ENCODE measurements around the gene KRTAP4-8.
"Not testable (repeated sequence)": the region's sequence is repeated elsewhere in the genome, so short reads cannot be mapped to it uniquely, and the experiment has no call there.

KRTAP4-8 gene

DNA sequence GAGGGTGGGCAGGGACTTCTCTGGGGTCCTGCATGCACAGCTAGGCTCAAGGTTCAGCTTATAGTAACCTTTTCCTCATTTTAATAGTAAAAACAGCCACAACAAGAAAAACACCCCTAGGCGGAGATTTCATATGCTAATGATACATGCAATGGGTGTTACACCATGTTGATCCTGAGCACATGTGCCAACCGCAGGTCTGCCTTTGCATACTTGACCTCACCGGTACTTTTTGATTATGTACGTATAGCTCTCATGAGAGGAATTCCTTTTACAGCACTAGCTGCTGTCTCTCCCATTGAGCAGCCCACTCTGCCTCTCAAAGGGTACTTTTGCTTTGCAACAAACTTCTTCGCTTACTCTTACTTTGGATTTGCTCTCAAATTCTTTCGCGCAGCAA, 1.9 kb downstream of the KRTAP4-8 start:
- Mint-ChIP-seq H3K4me3 (no peak overlapping the region), H3K27ac (no peak overlapping the region), H3K9me3 (no peaks in the 10 kb centered on the region), H3K27me3 (peaks cover 6% of the 10 kb centered on the region), H3K36me3 (peaks cover 2% of the 10 kb centered on the region), H3K4me1 (peaks cover 13% of the 10 kb centered on the region)

DNA sequence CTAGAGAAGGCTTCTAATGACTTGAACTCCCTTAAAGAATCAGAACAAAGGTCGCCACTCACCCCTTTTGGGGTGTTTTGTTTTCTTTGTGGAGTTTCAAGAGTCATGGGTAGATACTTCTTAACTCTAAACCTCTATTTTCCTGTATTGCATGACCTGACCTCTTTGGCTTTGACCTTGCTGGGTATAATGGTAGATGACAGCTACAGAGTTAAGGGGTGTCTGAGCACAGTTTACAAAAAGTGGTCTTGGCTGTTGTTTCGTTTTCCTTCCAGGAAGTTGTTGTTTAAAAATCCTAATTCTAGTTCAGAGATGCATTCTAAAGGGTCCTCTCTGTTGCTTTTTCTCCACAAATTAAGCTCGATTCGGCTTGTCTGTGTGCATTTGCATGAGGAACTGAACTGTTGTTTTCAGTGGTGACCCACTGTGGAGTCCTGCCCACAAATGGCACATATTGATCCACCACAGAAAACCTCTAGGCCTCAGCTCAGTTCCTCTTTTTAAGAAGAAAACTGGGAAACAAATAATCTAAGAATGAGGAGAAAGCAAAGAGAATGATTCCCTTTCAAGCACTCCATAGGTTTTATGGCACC, 9.1 kb downstream of the KRTAP4-8 start:
- H3K4me1 Mint-ChIP-seq = not testable (repeated sequence)

DNA sequence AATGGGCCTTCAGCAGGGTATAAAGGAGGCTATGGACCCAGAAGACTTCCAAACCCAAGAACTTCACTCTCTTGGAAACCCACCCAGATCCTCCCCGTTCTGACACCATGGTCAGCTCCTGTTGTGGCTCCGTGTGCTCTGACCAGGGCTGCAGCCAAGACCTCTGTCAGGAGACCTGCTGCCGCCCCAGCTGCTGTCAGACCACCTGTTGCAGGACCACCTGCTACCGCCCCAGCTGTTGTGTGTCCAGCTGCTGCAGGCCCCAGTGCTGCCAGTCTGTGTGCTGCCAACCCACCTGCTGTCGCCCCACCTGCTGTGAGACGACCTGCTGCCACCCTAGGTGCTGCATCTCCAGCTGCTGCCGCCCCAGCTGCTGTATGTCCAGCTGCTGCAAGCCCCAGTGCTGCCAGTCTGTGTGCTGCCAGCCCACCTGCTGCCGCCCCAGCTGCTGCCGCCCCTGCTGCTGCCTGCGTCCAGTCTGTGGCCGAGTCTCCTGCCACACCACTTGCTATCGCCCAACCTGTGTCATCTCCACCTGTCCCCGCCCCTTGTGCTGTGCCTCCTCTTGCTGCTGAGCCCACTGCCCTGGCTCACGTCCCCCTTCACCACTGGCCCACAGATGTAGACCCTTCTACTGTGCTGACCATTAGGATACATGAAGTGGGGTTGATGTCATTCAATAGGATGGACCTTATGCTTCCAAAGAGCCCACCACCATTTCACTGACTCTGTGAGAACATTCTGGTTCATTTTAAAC, 13.7 kb downstream of the KRTAP4-8 start, which contains the start of gene KRTAP4-7:
Gene KRTAP4-7, plus strand, starts transcription at position 51 of the 757 bp plus-strand sequence. Its CDS starts 57 bp downstream, at position 108.
- not testable (repeated sequence) for H3K4me1 Mint-ChIP-seq, H3K4me3 Mint-ChIP-seq, H3K27ac Mint-ChIP-seq, H3K9me3 Mint-ChIP-seq, H3K27me3 Mint-ChIP-seq, H3K36me3 Mint-ChIP-seq

More for the DNA sequence above, 9.1 kb downstream of the KRTAP4-8 start:
- H3K4me3 Mint-ChIP-seq, H3K9me3 Mint-ChIP-seq, H3K27me3 Mint-ChIP-seq, H3K36me3 Mint-ChIP-seq, H3K27ac Mint-ChIP-seq: not testable (repeated sequence)

DNA sequence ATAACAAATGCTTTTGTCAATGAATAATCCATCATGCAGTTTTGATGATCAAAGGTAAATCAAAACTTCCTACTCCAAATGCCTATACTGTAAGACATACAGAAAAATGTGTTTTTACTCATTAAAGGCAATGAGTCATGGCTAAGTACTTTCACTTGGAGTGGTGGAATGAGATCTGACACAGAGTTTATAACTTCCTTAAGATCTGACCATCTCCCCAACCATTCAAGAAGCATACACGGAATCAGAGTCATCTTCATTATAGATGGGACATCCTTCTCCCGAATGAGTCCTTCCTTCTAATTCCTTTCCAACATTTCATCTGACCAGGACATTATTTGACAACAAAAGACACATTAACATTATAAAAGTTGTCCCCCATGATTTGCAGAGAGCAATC, 14.5 kb downstream of the KRTAP4-8 start:
- H3K4me1 Mint-ChIP-seq, H3K36me3 Mint-ChIP-seq, H3K27me3 Mint-ChIP-seq, H3K4me3 Mint-ChIP-seq, H3K27ac Mint-ChIP-seq, H3K9me3 Mint-ChIP-seq: not testable (repeated sequence)

DNA sequence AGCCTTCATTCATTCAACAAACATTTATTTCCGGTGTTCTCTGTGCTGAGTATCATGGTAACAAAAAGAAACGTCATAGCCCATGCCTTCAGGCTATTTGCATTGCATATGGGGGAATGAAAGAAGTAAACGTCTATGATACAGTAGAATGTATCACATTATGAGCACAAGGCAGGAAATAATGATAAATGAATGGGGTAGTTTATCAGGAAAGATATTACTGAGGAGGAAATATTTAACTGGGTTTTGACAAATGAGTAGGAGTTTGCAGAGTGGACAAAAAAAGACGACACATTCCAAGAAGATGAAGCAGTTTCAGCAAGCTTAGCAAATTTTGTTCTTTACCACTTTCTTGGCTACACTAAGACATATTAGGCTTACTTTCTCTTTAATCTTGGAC, 15.3 kb downstream of the KRTAP4-8 start:
- H3K9me3 Mint-ChIP-seq = no peaks in the 10 kb centered on the region
- H3K27ac Mint-ChIP-seq = no peak overlapping the region
- no peaks in the 10 kb centered on the region for H3K4me1 Mint-ChIP-seq
- H3K36me3 Mint-ChIP-seq = no peaks in the 10 kb centered on the region
- H3K4me3 Mint-ChIP-seq = no peak overlapping the region
- peaks cover 1% of the 10 kb centered on the region for H3K27me3 Mint-ChIP-seq

DNA sequence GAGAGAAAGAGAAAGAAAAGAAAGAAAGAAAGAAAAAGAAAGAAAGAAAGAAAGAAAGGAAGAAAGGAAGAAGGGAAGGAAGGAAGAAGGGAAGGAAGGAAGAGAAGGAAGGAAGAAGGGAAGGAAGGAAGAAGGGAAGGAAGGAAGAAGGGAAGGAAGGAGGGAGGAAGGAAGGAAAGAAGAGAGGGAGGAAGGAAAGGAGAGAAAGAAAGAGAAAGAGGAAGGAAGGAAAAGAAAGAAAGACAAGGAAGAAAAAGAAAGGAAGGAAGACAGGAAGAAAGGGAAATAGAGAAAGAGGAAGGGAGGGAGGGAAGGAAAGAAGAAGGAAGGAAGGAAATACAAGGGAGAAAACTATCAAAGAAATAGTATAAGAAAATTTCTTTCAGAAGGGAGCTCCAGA, 21.2 kb downstream of the KRTAP4-8 start:
- Mint-ChIP-seq H3K36me3 (peaks cover 3% of the 10 kb centered on the region), H3K27me3 (peaks cover 11% of the 10 kb centered on the region)

DNA sequence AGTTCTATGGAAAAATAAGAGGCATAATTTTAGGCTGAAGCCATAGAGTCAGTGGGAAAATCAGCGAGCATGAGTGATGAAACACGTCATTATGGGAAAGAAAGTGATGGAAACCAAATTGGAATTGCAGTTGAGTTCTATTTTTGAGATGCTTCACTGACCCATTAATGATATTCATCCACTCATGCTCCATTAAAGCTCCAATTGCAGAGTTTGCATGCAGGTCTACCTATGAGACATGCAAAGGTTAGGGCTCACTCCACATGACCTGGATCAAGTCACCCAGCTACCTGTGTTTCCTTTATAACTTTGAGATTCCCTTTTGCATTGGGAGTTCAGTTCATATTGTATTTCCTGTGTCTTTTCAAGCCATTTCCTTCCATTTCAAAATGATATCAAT, 24.3 kb downstream of the KRTAP4-8 start:
- Mint-ChIP-seq H3K36me3 (peaks cover 3% of the 10 kb centered on the region), H3K9me3 (no peaks in the 10 kb centered on the region), H3K4me3 (no peak overlapping the region), H3K4me1 (no peaks in the 10 kb centered on the region), H3K27ac (no peak overlapping the region), H3K27me3 (peaks cover 11% of the 10 kb centered on the region)

More for the DNA sequence above, 21.2 kb downstream of the KRTAP4-8 start:
- H3K4me3 Mint-ChIP-seq = no peak overlapping the region
- no peaks in the 10 kb centered on the region for H3K9me3 Mint-ChIP-seq
- no peaks in the 10 kb centered on the region for H3K4me1 Mint-ChIP-seq
- H3K27ac Mint-ChIP-seq = no peak overlapping the region

DNA sequence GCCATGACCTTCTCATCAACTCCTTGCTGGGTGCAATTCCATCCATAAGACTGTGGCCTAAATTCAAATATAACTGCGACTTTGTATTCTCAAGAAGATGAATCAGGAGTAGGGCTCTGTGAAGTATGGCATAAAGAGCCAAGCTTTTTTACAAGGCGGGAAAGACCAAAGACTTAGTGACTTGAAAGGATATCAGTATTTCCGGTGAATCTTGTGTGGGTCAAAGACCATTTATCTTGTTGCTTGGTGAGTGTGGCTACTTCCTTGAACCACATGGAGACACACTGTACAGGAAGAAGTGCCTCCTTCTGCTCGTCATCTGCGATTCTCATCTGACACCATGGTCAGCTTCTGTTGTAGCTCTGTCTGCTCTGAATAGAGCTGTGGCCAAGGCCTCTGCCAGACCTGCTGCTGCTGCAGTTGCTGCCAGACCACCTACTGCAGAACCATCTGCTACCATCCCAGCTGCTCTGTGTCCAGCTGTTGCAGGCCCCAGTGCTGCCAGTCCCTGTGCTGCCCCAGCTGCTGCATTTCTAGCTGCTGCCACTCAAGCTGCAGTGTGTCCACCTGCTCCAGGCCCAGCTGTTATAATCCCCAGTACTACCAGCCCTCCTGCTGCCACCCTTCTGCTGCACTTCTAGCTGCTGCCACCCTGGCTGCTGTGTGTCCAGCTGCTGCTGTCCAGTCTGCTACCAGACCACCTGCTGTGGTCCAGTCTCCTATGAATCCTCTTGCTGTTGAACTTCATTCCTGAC, 26.2 kb downstream of the KRTAP4-8 start:
- Mint-ChIP-seq H3K4me3 (no peak overlapping the region), H3K4me1 (no peaks in the 10 kb centered on the region), H3K9me3 (no peaks in the 10 kb centered on the region), H3K27ac (no peak overlapping the region), H3K36me3 (peaks cover 3% of the 10 kb centered on the region), H3K27me3 (peaks cover 10% of the 10 kb centered on the region)

DNA sequence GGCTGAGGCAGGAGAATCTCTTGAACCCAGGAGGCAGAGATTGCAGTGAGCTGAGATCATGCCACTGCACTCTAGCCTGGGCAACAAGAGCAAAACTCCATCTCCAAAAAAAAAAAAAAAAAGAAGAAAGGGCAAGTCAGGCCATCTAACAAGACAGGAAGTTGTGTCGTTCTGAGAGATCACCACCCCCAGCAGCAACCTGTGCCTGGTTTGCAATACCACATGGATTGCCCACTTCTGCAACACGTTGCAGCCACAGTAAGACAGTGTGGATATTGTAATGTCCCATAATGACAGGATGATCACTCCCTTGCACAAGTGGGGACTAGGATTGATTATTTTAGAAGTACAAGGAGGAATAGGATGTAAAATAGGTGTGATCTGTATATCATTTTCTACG, 28.9 kb downstream of the KRTAP4-8 start:
- no peaks in the 10 kb centered on the region for H3K27me3 Mint-ChIP-seq
- no peaks in the 10 kb centered on the region for H3K4me1 Mint-ChIP-seq
- H3K27ac Mint-ChIP-seq = no peak overlapping the region
- H3K4me3 Mint-ChIP-seq = no peak overlapping the region
- H3K9me3 Mint-ChIP-seq = no peaks in the 10 kb centered on the region
- no peaks in the 10 kb centered on the region for H3K36me3 Mint-ChIP-seq

DNA sequence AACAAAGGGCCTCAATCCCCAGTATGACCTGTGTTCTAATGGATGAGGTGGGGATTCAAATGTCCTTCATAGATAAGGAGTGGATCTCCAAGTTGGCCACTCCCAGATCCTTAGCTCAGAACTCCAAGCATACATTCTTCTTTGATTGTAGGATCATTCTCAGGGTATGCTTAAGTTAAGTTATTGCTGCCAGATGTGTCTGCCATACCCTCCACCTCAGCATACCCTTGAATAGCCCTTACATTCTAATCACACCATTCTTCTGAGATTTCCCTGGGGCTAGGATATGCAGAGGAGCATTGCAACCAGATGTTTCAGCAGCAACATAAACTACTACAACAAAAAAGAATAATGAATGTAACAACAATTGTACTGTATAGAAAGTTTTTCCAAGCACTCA, 30.7 kb downstream of the KRTAP4-8 start:
- Mint-ChIP-seq H3K9me3 (no peaks in the 10 kb centered on the region), H3K27ac (no peak overlapping the region), H3K4me3 (no peak overlapping the region), H3K36me3 (no peaks in the 10 kb centered on the region), H3K4me1 (no peaks in the 10 kb centered on the region), H3K27me3 (no peaks in the 10 kb centered on the region)

DNA sequence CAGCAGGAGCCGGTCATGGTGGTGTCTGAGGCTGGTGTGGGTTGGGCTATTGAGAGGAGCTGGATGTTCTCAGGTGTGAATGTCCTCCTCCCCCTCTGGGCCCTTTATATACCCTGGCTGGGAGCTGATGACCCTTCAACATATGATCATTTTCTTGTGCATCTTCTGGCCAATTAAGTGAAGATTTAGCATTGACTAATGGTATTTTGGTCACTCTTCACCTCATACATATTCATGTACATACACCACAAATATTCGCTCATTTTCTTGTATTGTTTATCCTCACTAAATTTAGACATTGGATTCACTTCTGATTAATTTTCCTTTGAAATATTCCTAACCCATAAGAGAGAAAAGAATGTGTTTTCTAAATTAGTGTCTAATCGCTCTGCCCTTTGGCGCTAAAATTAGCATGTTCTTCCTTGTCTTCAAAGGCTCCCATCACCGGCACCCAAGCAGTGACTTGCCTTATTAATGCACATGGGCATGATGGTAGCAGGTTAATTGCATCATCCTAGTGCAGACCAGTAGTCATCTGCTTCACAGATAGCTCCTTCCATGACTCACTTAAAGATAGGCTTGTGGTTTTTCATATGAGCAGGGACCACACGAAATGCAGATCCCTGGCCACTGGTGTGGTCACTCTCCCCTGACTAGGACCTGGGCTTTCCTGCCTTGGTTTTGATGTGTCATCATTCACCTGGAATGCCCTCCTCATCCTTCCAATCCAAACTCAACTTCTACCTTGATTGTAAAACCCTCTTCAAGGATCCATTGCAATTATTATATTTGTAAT, 31.9 kb downstream of the KRTAP4-8 start, which contains the start of gene KRTAP2-4:
Gene KRTAP2-4, minus strand, starts transcription at position 51 of the 796 bp plus-strand sequence. Its CDS starts 34 bp downstream, at position 17.
- Mint-ChIP-seq H3K27ac (no peak within 1 kb of the TSS), H3K9me3 (no peaks in the 10 kb centered on the region), H3K4me1 (no peaks in the 10 kb centered on the region), H3K27me3 (peaks cover 2% of the 10 kb centered on the region), H3K4me3 (no peak within 1 kb of the TSS), H3K36me3 (no peaks in the 10 kb centered on the region)

DNA sequence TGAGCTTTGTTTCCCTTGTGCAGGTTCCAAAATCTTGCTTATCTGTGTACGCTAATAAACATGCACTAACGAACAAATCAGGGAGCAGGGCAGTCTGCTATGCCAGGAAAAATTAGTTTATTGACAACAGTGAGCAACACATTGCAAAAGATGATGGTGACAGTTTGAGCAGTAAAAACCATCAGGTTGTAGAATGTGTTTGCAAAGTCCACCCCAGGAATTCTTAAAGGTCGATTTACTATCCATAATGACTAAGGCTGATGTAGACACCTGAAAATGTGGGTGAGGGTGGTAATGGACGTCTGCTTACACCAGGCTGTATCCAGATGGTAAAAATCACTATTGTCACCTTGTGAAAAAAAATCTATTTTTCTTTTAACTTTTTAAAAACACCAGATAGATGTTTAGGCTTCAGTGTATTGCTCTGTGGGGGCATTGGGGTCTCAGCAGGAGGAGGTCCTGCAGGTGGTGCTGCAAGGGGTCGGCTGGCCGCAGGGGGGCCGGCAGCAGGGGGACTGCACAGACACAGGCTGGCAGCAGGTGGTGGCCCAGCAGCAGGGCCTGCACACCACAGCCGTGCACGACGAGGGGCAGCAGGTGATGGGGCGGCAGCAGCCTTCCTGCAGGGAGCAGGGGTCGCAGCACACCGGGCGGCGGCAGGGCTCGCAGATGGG, 32.8 kb downstream of the KRTAP4-8 start:
- H3K27me3 Mint-ChIP-seq = not testable (repeated sequence)

DNA sequence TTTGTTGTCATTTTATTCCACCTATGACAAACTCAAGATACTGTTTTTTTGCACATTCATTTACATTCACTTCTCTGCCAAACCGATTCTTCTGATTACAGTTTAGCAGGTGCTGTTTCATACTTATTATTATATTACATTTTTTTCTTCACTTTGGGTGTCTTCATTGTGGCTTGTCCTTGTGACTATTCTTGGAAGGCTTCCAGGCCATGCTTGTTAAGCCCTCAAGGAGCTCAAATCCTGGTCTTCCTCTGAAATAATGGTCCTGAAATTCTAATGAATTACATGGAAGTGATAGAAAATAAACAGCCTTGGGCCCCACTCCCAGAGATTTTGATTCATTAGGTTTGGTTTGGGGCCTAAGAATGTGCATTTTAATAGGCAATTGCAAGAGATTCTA, 33.6 kb downstream of the KRTAP4-8 start:
- no peaks in the 10 kb centered on the region for H3K4me1 Mint-ChIP-seq
- no peak overlapping the region for H3K4me3 Mint-ChIP-seq
- peaks cover 11% of the 10 kb centered on the region for H3K27me3 Mint-ChIP-seq
- H3K27ac Mint-ChIP-seq = no peak overlapping the region
- no peaks in the 10 kb centered on the region for H3K36me3 Mint-ChIP-seq
- no peaks in the 10 kb centered on the region for H3K9me3 Mint-ChIP-seq

More for the DNA sequence above, 32.8 kb downstream of the KRTAP4-8 start:
- H3K4me3 Mint-ChIP-seq, H3K27ac Mint-ChIP-seq, H3K9me3 Mint-ChIP-seq, H3K36me3 Mint-ChIP-seq, H3K4me1 Mint-ChIP-seq: not testable (repeated sequence)

DNA sequence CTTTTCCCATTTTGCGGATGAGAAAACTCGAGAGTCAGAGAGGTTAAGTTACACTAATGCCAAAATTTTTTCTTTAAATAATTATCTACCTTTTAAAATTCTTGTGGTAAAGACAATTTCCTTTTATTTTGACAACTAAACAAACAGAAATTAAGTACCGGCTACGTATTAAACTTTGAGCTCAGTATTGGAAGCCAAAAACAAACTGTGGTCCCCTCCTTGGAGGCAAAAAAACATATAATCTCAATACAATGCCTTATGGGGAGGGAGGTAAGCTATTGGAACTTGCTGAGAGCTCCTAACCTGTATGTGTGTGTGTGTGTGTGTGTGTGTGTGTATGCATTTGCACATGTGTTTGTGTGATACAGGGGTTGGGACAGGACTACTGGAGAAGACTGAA, 34.5 kb downstream of the KRTAP4-8 start:
- H3K27ac Mint-ChIP-seq = peak overlapping the region; percentile 0
- no peaks in the 10 kb centered on the region for H3K36me3 Mint-ChIP-seq
- no peaks in the 10 kb centered on the region for H3K9me3 Mint-ChIP-seq

DNA sequence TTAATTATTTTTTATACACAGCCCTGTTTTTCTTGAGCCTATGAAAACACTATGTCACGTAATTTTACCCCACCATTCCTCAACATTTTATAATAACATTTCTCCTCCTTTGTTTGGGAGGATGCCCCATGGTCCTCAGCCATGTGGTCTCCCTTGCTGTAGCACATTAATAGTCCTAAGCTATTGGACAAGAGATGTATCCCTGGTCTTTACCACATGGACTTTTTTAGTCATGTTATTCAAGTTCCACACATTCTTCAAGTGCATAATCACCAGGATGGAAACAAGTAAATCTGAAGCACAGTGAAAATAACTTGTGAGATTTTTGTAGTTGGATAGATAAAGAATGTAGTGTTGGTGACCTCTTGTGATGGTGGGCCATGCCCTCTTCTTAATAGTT, 36.0 kb downstream of the KRTAP4-8 start:
- no peaks in the 10 kb centered on the region for H3K9me3 Mint-ChIP-seq
- no peaks in the 10 kb centered on the region for H3K36me3 Mint-ChIP-seq
- H3K27ac Mint-ChIP-seq = no peak overlapping the region
- H3K4me3 Mint-ChIP-seq = no peak overlapping the region
- peaks cover 20% of the 10 kb centered on the region for H3K27me3 Mint-ChIP-seq
- H3K4me1 Mint-ChIP-seq = no peaks in the 10 kb centered on the region

More for the DNA sequence above, 34.5 kb downstream of the KRTAP4-8 start:
- Mint-ChIP-seq H3K4me1 (no peaks in the 10 kb centered on the region), H3K27me3 (peaks cover 16% of the 10 kb centered on the region), H3K4me3 (no peak overlapping the region)
